Measurements from ENCODE around the gene ACOT11.

GRCh38 chr1:54559111-54559548 is 11.1 kb downstream of the ACOT11 start:
- TF ChIP-seq POLR2AphosphoS5 (IDR thresholded peaks at IDR 0.05; ENCODE audit: borderline replicate concordance, low read depth, low read length) = no peak
- no peak for TF ChIP-seq EZH2 (IDR thresholded peaks at IDR 0.05)
- TF ChIP-seq FOXP2 (optimal IDR thresholded peaks at IDR 0.05; ENCODE audit: control extremely low read depth, extremely low read length, insufficient read depth) = no peak
